Natural killer cell treated with Interleukin-12 subunit alpha and Interleukin-12 subunit beta and Interleukin-15 and Interleukin-18, amount 100 ng/mL, for 72 hours (primary cell): ENCODE measurements around the gene KREMEN1. TPM values are rescaled to one million over a fixed set of nuclear protein-coding genes. Genes with fewer than 3 reads are reported as not detected.
"Not testable (repeated sequence)": the region's sequence is repeated elsewhere in the genome, so short reads cannot be mapped to it uniquely, and the experiment has no call there.

Experiments used
- ATAC-seq, 2 donors: fragments of 150-1000 bp; cut with Tn5 transposase in 1 of 2; sonication (Bioruptor Pico), chemical (Tn5 transposase) in 1 of 2; 2 replicates each; pipeline ENCODE4 v1.10.0; 2021
- DNase-seq: peaks from one replicate; pipeline ENCODE4 v3.0.0; 2022; ENCODE audit warnings: low spot score
- H3K27ac Mint-ChIP-seq, 2 donors: 1 replicate in 1 of 2; 2 replicates in 1 of 2; pipeline ENCODE4 v1.8.0; 2022; ENCODE audit warnings: mixed read lengths in 2 of 2, mild to moderate bottlenecking in 1 of 2, moderate library complexity in 1 of 2
- H3K27me3 Mint-ChIP-seq, 2 donors: 1 replicate in 1 of 2; 2 replicates in 1 of 2; pipeline ENCODE4 v1.8.0; 2022; ENCODE audit warnings: mixed read lengths in 2 of 2
- H3K36me3 Mint-ChIP-seq: one replicate; pipeline ENCODE4 v1.8.0; 2022; ENCODE audit warnings: mixed read lengths
- H3K4me1 Mint-ChIP-seq, 2 donors: 1 replicate in 1 of 2; 2 replicates in 1 of 2; pipeline ENCODE4 v1.8.0; 2022; ENCODE audit warnings: low read depth in 2 of 2, mixed read lengths in 2 of 2, mild to moderate bottlenecking in 1 of 2
- H3K4me3 Mint-ChIP-seq: one replicate; pipeline ENCODE4 v1.8.0; 2022; ENCODE audit warnings: mixed read lengths
- H3K9me3 Mint-ChIP-seq: 2 replicates; pipeline ENCODE4 v1.8.0; 2022; ENCODE audit warnings: mixed read lengths
- total RNA-seq, 2 donors: library from RNA; stranded (reverse); gene quantifications; one replicate each; pipeline ENCODE4 v1.2.3, GENCODE V29; 2022

The KREMEN1 gene
- total RNA-seq, 2 donors from 2014 or later: 0.17 to 0.59 TPM

GRCh38 chr22:29078036-29078868 is 5.4 kb downstream of the KREMEN1 start:
- Mint-ChIP-seq H3K36me3 (no peaks in the 10 kb centered on the region), H3K4me1 (peaks cover 23 to 26% of the 10 kb centered on the region in 2 donors), H3K4me3 (no peak overlapping the region), H3K9me3 (no peaks in the 10 kb centered on the region), H3K27me3 (peaks cover 48 to 63% of the 10 kb centered on the region in 2 donors), H3K27ac (no peak overlapping the region)
- no peak for DNase-seq
- ATAC-seq: no peak

GRCh38 chr22:29078869-29079207 is 6.0 kb downstream of the KREMEN1 start:
- ATAC-seq (no peak), DNase-seq (no peak)
- Mint-ChIP-seq H3K27ac (no peak overlapping the region), H3K4me1 (peaks cover 24 to 28% of the 10 kb centered on the region in 2 donors), H3K4me3 (no peak overlapping the region), H3K9me3 (no peaks in the 10 kb centered on the region), H3K36me3 (no peaks in the 10 kb centered on the region), H3K27me3 (peaks cover 54 to 68% of the 10 kb centered on the region in 2 donors)

GRCh38 chr22:29079218-29079901 is 6.5 kb downstream of the KREMEN1 start:
- Mint-ChIP-seq H3K4me3 (no peak overlapping the region), H3K27ac (no peak overlapping the region), H3K36me3 (no peaks in the 10 kb centered on the region), H3K9me3 (no peaks in the 10 kb centered on the region), H3K4me1 (peaks cover 19 to 23% of the 10 kb centered on the region in 2 donors), H3K27me3 (peaks cover 49 to 68% of the 10 kb centered on the region in 2 donors)
- DNase-seq (no peak), ATAC-seq (peak; percentile 64 to 78)

- H3K9me3 Mint-ChIP-seq: no peaks in the 10 kb centered on the region
- peaks cover 44 to 64% of the 10 kb centered on the region in 2 donors for H3K27me3 Mint-ChIP-seq
- H3K36me3 Mint-ChIP-seq: no peaks in the 10 kb centered on the region
- peak overlapping the region; percentile 24 for H3K4me3 Mint-ChIP-seq
- H3K27ac Mint-ChIP-seq: no peak overlapping the region
- ATAC-seq (no peak), DNase-seq (no peak)
- peaks cover 19 to 23% of the 10 kb centered on the region in 2 donors for H3K4me1 Mint-ChIP-seq
These were observed 7.5 kb downstream of the KREMEN1 start for GRCh38 chr22:29080106-29080975.

- no peaks in the 10 kb centered on the region for H3K36me3 Mint-ChIP-seq
- H3K27me3 Mint-ChIP-seq: peaks cover 35 to 60% of the 10 kb centered on the region in 2 donors
- peaks cover 19 to 20% of the 10 kb centered on the region in 2 donors for H3K4me1 Mint-ChIP-seq
- no peak overlapping the region for H3K27ac Mint-ChIP-seq
- DNase-seq (no peak), ATAC-seq (no peak)
- no peaks in the 10 kb centered on the region for H3K9me3 Mint-ChIP-seq
- H3K4me3 Mint-ChIP-seq: no peak overlapping the region
These were observed 8.8 kb downstream of the KREMEN1 start for GRCh38 chr22:29081517-29082236.

GRCh38 chr22:29082826-29083545 is 10.2 kb downstream of the KREMEN1 start:
- H3K27me3 Mint-ChIP-seq: peaks cover 33 to 48% of the 10 kb centered on the region in 2 donors
- ATAC-seq (no peak), DNase-seq (no peak)
- H3K4me1 Mint-ChIP-seq: peaks cover 19 to 20% of the 10 kb centered on the region in 2 donors
- H3K27ac Mint-ChIP-seq: peak overlapping the region; percentile 56 to 75
- no peaks in the 10 kb centered on the region for H3K9me3 Mint-ChIP-seq
- H3K36me3 Mint-ChIP-seq: no peaks in the 10 kb centered on the region
- peak overlapping the region; percentile 26 for H3K4me3 Mint-ChIP-seq

GRCh38 chr22:29083576-29083932 is 10.7 kb downstream of the KREMEN1 start:
- Mint-ChIP-seq H3K27ac (peak overlapping the region; percentile 56 to 75), H3K27me3 (peaks cover 27 to 46% of the 10 kb centered on the region in 2 donors), H3K4me3 (peak overlapping the region; percentile 26), H3K4me1 (peaks cover 19 to 20% of the 10 kb centered on the region in 2 donors)
- DNase-seq, H3K9me3 Mint-ChIP-seq, H3K36me3 Mint-ChIP-seq: not testable (repeated sequence)
- peak in 1 of 2 donors; percentile 15 for ATAC-seq

GRCh38 chr22:29083933-29084591 is 11.2 kb downstream of the KREMEN1 start:
- Mint-ChIP-seq H3K4me1 (peaks cover 15% of the 10 kb centered on the region in 2 donors), H3K4me3 (peak overlapping the region; percentile 26), H3K27me3 (peaks cover 23 to 46% of the 10 kb centered on the region in 2 donors), H3K9me3 (no peaks in the 10 kb centered on the region), H3K36me3 (no peaks in the 10 kb centered on the region), H3K27ac (peak overlapping the region; percentile 56 to 75)
- ATAC-seq (peak; percentile 57 to 59), DNase-seq (no peak)

- Mint-ChIP-seq H3K27ac (no peak overlapping the region), H3K36me3 (no peaks in the 10 kb centered on the region), H3K27me3 (peaks cover 28 to 53% of the 10 kb centered on the region in 2 donors), H3K4me3 (no peak overlapping the region), H3K4me1 (peaks cover 6 to 10% of the 10 kb centered on the region in 2 donors), H3K9me3 (no peaks in the 10 kb centered on the region)
- DNase-seq (no peak), ATAC-seq (no peak)
These were observed 14.2 kb downstream of the KREMEN1 start for GRCh38 chr22:29087012-29087411.

- H3K36me3 Mint-ChIP-seq: no peaks in the 10 kb centered on the region
- peaks cover 6% of the 10 kb centered on the region in 2 donors for H3K4me1 Mint-ChIP-seq
- ATAC-seq (no peak), DNase-seq (no peak)
- no peak overlapping the region for H3K4me3 Mint-ChIP-seq
- peaks cover 21 to 47% of the 10 kb centered on the region in 2 donors for H3K27me3 Mint-ChIP-seq
- H3K9me3 Mint-ChIP-seq: no peaks in the 10 kb centered on the region
- no peak overlapping the region for H3K27ac Mint-ChIP-seq
These were observed 16.0 kb downstream of the KREMEN1 start for GRCh38 chr22:29088809-29089208.

GRCh38 chr22:29089507-29089906 is 16.7 kb downstream of the KREMEN1 start:
- H3K4me3 Mint-ChIP-seq: no peak overlapping the region
- peaks cover 25 to 40% of the 10 kb centered on the region in 2 donors for H3K27me3 Mint-ChIP-seq
- H3K9me3 Mint-ChIP-seq: no peaks in the 10 kb centered on the region
- H3K27ac Mint-ChIP-seq: no peak overlapping the region
- DNase-seq: no peak
- no peaks in the 10 kb centered on the region for H3K36me3 Mint-ChIP-seq
- H3K4me1 Mint-ChIP-seq: peaks cover 6% of the 10 kb centered on the region in 2 donors
- no peak for ATAC-seq

GRCh38 chr22:29090039-29090438 is 17.2 kb downstream of the KREMEN1 start:
- Mint-ChIP-seq H3K4me1 (peaks cover 6% of the 10 kb centered on the region in 2 donors), H3K27ac (no peak overlapping the region), H3K9me3 (no peaks in the 10 kb centered on the region), H3K27me3 (peaks cover 25 to 38% of the 10 kb centered on the region in 2 donors), H3K36me3 (no peaks in the 10 kb centered on the region), H3K4me3 (no peak overlapping the region)
- ATAC-seq (no peak), DNase-seq (no peak)
